ENCODE measurements around the gene WIPF3. TPM values are rescaled to one million over a fixed set of nuclear protein-coding genes. Genes with fewer than 3 reads are reported as not detected.

Gene WIPF3
- total and polyA plus RNA-seq, 4 donors: 0.10 to 0.23 (median 0.14) TPM; not detected in 1

GRCh38 chr7:29935111-29935510, 128.8 kb downstream of the WIPF3 start:
- WGBS: 49% methylated on average over 2 of the region's 2 CpGs
- no peak overlapping the region for H3K9ac ChIP-seq (ENCODE audit: low read depth in 1 of 2, low read length in 2 of 2)
- H3K27ac ChIP-seq (ENCODE audit: low read depth in 1 of 2, low read length in 2 of 2): no peak overlapping the region
- H3K4me3 ChIP-seq (ENCODE audit: low read depth in 1 of 3, low read length in 3 of 3): no peak overlapping the region
- TF ChIP-seq NR2F2 (IDR thresholded peaks at IDR 0.05) (no peak), RXRA (IDR thresholded peaks at IDR 0.05) (peak in 1 of 2 donors; percentile 30)
- H3K27me3 ChIP-seq (ENCODE audit: control insufficient read depth in 4 of 4, insufficient read depth in 4 of 4, low read length in 3 of 4): no peaks in the 10 kb centered on the region
- H3K9me3 ChIP-seq (ENCODE audit: control insufficient read depth in 4 of 4, low read length in 3 of 4): no peaks in the 10 kb centered on the region
- DNase-seq (ENCODE audit: low spot score): no peak
- no peaks in the 10 kb centered on the region for H3K4me1 ChIP-seq (ENCODE audit: control insufficient read depth in 4 of 4, insufficient read depth in 4 of 4, low read length in 3 of 4)
- H3K36me3 ChIP-seq (ENCODE audit: control insufficient read depth in 4 of 4, insufficient read depth in 3 of 4, low read depth in 1 of 4, low read length in 3 of 4): no peaks in the 10 kb centered on the region

GRCh38 chr7:29937132-29937531, 130.8 kb downstream of the WIPF3 start:
- Histone ChIP-seq H3K36me3 (ENCODE audit: control insufficient read depth in 4 of 4, insufficient read depth in 3 of 4, low read depth in 1 of 4, low read length in 3 of 4) (no peaks in the 10 kb centered on the region), H3K9me3 (ENCODE audit: control insufficient read depth in 4 of 4, low read length in 3 of 4) (no peaks in the 10 kb centered on the region), H3K4me1 (ENCODE audit: control insufficient read depth in 4 of 4, insufficient read depth in 4 of 4, low read length in 3 of 4) (no peaks in the 10 kb centered on the region), H3K27me3 (ENCODE audit: control insufficient read depth in 4 of 4, insufficient read depth in 4 of 4, low read length in 3 of 4) (no peaks in the 10 kb centered on the region), H3K27ac (ENCODE audit: low read depth in 1 of 2, low read length in 2 of 2) (no peak overlapping the region), H3K9ac (ENCODE audit: low read depth in 1 of 2, low read length in 2 of 2) (no peak overlapping the region), H3K4me3 (ENCODE audit: low read depth in 1 of 3, low read length in 3 of 3) (no peak overlapping the region)
- no peak for DNase-seq (ENCODE audit: low spot score)
- no peak for TF ChIP-seq REST (IDR thresholded peaks at IDR 0.05)
- no peak for TF ChIP-seq FOXA2 (IDR thresholded peaks at IDR 0.05)
- no peak for TF ChIP-seq JUND (IDR thresholded peaks at IDR 0.05)
- no peak for TF ChIP-seq TAF1 (conservative IDR thresholded peaks at IDR 0.05)
- no peak for TF ChIP-seq EGR1 (IDR thresholded peaks at IDR 0.05; ENCODE audit: low read depth in 2 of 2)
- no peak for TF ChIP-seq ATF3 (IDR thresholded peaks at IDR 0.05)
- TF ChIP-seq YY1 (IDR thresholded peaks at IDR 0.05): no peak
- no peak for TF ChIP-seq MAX (IDR thresholded peaks at IDR 0.05)
- no peak for TF ChIP-seq ZBTB33 (IDR thresholded peaks at IDR 0.05)
- WGBS: 95% methylated on average over 3 of the region's 3 CpGs

- Histone ChIP-seq H3K4me3 (ENCODE audit: low read depth in 1 of 3, low read length in 3 of 3) (no peak overlapping the region), H3K4me1 (ENCODE audit: control insufficient read depth in 4 of 4, insufficient read depth in 4 of 4, low read length in 3 of 4) (no peaks in the 10 kb centered on the region), H3K27me3 (ENCODE audit: control insufficient read depth in 4 of 4, insufficient read depth in 4 of 4, low read length in 3 of 4) (no peaks in the 10 kb centered on the region), H3K9ac (ENCODE audit: low read depth in 1 of 2, low read length in 2 of 2) (no peak overlapping the region), H3K36me3 (ENCODE audit: control insufficient read depth in 4 of 4, insufficient read depth in 3 of 4, low read depth in 1 of 4, low read length in 3 of 4) (no peaks in the 10 kb centered on the region), H3K9me3 (ENCODE audit: control insufficient read depth in 4 of 4, low read length in 3 of 4) (no peaks in the 10 kb centered on the region), H3K27ac (ENCODE audit: low read depth in 1 of 2, low read length in 2 of 2) (no peak overlapping the region)
- WGBS: 98% methylated on average over 2 of the region's 2 CpGs
- DNase-seq (ENCODE audit: low spot score): no peak
- no peak for TF ChIP-seq FOXA2 (IDR thresholded peaks at IDR 0.05)
- no peak for TF ChIP-seq TAF1 (conservative IDR thresholded peaks at IDR 0.05)
- TF ChIP-seq RAD21 (IDR thresholded peaks at IDR 0.05): no peak
- no peak for TF ChIP-seq ATF3 (IDR thresholded peaks at IDR 0.05)
- TF ChIP-seq FOXA1 (IDR thresholded peaks at IDR 0.05): no peak
- TF ChIP-seq HNF4A (conservative IDR thresholded peaks at IDR 0.05): no peak
- no peak for TF ChIP-seq JUND (IDR thresholded peaks at IDR 0.05)
- TF ChIP-seq ZBTB33 (IDR thresholded peaks at IDR 0.05): no peak
- TF ChIP-seq GABPA (IDR thresholded peaks at IDR 0.05 in 1 of 2, conservative IDR thresholded peaks at IDR 0.05 in 1 of 2): no peak
- no peak for TF ChIP-seq YY1 (IDR thresholded peaks at IDR 0.05)
- no peak for TF ChIP-seq CTCF (IDR thresholded peaks at IDR 0.05; ENCODE audit: low read depth, low read length, missing input control)
Measured at GRCh38 chr7:29940199-29940598, 133.9 kb downstream of the WIPF3 start.

Measured in liver (tissue), 9 donors.